Tongue (tissue), 2 donors: ENCODE measurements around the gene SNAP29. TPM values are rescaled to one million over a fixed set of nuclear protein-coding genes. Genes with fewer than 3 reads are reported as not detected.
"Not testable (repeated sequence)": the region's sequence is repeated elsewhere in the genome, so short reads cannot be mapped to it uniquely, and the experiment has no call there.

Experiments used
- DNase-seq: peaks from one replicate; pipeline ENCODE4 v3.0.0-alpha.2; 2015
- total RNA-seq: library from RNA; depleted of rRNA; stranded (reverse); fragments of >200 nt; gene quantifications from one replicate; pipeline ENCODE4 v1.2.3, GENCODE V29; 2014

Gene SNAP29
- total RNA-seq, 1 donor from 2014 or later, result 8.4 TPM

DNA sequence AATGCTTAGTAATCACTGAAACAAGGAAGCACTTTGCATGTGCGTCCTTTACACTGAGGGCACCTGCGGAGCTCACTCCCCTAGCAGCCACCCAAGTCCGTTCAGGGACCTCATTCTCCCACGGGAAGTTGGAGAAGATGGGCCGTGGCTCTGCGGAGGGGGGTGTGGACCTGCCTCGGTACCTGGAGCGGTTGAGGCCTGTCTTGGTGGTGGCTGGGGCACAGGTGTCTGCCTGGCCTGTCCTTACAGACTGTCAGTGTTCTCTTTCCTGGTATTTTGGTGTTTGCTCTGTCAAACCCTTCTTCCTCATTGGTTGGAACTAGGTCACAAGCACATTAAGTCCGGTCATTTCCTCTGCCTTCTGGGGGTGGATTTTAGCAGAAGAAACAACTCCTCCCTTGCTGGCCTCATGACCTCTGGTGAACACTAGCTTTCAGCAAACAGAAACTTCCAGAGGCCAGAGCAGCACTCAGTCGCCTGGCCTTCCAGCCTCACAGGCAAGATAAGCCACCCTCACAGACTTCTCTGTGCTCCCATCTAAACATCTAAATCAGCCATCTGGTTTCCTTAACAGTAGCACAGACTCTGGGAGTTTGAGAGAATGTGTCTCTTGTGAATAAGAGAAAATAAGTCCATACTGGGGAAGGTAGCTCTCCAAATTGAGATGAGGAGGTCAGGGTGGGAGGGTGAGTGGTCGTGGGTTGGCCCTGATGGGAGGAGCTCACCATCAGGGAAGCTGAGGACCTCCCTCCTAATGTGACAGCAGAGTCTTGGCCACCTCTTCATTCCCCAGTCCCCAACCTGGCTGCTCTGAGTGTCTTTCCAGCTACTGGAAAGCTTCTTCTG lies 8.6 kb downstream of the SNAP29 start:
- DNase-seq, result no peak

GRCh38 chr22:20868025-20868962 lies 9.5 kb downstream of the SNAP29 start:
- no peak for DNase-seq

DNA sequence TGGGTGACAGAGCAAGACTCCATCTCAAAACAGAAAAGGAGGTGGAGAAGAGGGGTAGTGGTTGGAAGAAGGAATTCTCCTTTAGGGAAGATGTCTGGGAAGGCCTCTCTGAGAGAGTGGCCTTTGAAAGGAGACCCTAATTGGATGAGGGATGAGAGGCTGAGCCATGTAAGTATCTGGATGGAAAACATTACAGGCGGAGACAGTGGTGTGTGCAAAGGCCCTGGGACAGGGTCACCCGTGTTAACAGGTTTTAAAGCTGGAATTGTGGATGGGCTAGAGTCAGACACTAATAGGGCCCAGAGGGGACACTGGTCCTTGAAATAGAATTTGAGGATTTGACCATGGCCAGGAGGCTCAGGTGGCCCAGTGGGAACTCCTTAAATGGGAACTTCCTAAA lies 10.4 kb downstream of the SNAP29 start:
- DNase-seq, result no peak

DNA sequence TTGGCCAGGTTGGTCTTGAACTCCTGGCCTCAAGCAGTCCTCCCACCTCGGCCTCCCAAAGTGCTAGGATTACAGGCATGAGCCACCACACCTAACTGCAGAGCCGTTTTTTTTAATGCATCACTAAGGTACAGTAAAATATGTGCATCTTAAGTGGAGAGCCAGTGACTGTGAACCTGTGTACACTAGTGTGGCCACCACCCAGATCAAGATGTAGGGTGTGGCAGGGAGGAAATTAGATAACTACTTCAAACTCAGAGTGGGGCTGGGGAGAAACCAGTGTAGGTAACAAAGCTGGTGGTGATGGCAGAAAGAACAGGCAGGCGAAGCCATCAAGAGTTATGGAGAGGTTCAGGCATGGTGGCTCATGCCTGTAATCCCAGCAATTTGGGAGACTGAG lies 14.4 kb downstream of the SNAP29 start:
- no peak for DNase-seq

DNA sequence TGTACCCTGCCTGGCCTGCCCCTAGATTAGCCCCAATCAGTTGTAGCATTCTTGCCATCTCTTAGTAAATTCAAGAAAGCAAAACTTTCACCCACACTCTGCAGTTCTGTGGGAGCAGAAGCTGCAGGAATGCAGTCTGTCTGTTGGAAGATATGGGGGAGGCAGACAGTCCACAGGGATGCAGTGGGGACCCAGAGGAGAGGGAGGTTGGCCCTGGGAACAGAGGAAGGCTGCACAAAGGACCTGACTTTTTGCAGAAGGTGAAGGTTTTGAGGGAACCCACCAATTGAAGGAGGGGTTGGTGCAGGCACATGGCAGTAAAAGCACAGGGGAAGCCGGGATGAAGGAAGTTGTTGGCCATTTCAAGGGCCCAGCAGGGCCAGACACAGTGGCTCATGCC lies 16.5 kb downstream of the SNAP29 start:
- no peak for DNase-seq

- no peak for DNase-seq
These were observed 18.9 kb downstream of the SNAP29 start for GRCh38 chr22:20877715-20878114.

GRCh38 chr22:20881231-20881630 lies 22.4 kb downstream of the SNAP29 start:
- DNase-seq, result no peak

DNA sequence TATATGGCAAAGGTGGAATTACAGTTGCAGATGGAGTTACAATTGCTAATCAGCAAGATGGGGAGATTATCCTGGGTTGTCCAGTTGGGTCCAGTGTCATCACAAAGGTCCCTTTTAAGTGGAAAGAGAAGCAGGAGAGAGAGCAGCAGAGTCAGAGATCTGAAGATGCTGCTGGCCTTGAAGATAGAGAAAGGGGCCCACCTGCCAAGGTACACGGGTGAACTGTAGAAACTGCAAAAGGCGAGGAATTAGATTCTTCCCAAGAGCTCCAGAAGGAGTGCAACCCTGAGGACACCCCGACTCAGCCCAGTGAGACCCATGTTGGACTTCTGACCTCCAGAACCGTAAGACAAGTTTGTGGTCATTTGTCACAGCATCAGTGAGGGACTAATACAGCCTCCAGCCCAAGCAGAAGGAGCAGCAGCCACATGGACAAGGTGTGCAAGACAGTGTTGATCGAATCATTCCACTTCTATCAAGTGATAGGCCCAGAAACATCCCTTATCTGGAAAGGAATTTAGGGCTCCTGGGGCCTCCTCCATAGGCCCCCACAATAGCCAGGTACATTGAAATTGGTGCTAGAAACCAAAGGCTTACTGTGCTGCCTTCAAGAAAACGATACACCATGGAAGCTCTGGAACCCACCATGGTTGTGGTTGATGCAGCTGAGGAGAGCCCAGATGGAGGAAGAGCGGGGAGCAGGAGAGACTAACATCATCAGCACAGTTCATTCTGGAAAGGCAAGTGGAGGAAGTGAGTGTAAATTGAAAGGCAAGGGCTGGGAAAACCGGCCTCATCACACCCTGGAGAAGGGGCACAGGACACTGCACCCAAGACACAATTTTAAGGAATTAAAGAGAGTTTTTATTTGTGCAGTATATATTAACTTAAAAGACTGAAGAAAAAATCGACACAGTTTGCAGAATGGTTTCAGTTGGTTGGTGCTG lies 23.3 kb downstream of the SNAP29 start:
- no peak for DNase-seq

- DNase-seq, result no peak
These were observed 24.0 kb downstream of the SNAP29 start for GRCh38 chr22:20882855-20883254.

DNA sequence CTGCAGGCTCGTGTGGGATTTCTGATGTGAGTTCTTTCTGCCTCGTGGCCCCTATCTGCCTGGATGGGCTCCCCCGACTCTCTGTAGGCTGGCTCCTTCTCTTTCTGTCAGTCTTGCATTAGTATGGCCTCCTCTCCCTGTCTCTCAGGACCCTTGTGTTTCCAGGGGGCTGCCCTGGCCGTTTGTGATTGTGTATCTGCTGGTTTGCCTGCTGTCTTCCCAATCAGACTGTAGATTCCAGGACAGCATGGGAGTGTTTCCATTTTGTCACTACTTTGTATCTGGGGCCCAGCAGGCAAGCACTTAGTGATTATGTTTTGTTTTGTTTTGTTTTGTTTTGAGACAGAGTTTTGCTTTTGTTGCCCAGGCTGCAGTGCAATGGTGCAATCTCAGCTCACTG lies 25.6 kb downstream of the SNAP29 start:
- DNase-seq, result no peak

GRCh38 chr22:20885017-20885556 lies 26.3 kb downstream of the SNAP29 start:
- DNase-seq, result no peak

GRCh38 chr22:20885557-20886323 lies 26.9 kb downstream of the SNAP29 start:
- DNase-seq, result peak; percentile 68

GRCh38 chr22:20887375-20887774 lies 28.6 kb downstream of the SNAP29 start:
- DNase-seq, result no peak

- DNase-seq, result no peak
These were observed 30.4 kb downstream of the SNAP29 start for GRCh38 chr22:20889025-20889704.

DNA sequence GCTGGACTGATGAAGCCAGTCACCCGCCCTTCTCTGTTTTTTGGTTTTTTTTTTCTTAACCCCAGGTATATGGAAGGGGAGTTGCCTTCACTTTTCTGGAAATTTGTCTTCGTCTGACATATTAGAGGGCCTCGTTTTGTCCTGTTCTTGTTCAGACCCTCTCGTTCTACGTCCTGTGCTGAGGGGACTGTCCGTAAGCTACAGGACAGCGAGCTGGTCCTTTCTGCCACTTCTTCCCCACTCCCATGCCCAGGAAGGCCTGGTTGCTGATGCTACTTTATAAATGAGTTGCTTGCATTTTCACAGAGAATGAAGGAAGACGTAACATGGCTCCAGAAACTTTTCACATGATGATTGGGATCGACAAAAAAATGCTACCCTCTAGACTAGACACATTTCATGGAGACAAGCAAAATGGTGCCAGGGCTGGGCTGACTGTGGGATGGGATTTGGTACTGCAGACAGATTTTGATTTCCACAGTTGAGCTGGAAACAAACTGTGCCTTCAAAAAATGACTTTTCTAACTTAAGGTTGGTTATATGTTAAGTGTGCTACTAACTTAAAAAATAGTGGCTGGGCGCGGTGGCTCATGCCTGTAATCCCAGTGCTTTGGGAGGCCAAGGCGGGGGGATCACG lies 31.2 kb downstream of the SNAP29 start:
- no peak for DNase-seq

DNA sequence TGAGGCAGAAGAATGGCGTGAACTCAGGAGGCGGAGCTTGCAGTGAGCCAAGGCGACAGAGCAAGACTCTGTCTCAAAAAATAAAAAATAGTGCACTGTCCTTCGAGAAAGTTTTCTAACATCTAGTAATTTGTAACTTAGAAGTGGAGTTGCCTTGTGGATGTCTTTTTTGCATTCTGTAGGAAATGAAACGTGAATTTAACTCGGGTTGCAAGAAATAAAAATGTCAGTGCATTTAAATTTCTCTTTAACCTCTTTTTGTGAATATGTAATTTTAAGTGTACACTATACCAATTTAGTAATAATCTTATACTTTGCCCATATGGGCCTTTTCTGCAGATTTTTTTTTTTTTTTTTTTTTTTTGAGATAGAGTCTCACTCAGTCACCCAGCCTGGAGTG lies 32.2 kb downstream of the SNAP29 start:
- DNase-seq, result no peak

DNA sequence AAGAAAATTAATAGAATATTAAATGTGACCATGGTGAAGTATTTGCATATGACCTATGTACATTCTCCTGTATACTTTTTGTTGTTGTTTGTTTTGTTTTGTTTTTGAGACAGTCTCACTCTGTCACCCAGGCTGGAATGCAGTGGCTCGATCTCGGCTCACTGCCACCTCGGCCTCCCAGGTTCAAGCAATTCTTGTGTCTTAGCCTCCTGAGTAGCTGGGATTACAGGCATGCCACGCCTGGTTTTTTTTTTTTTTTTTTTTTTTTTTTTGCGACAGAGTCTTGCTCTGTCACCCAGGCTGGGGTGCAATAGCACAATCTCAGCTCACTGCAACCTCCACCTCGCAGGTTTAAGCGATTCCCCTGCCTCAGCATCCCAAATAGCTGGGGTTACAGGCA lies 38.9 kb downstream of the SNAP29 start:
- not testable (repeated sequence) for DNase-seq

DNA sequence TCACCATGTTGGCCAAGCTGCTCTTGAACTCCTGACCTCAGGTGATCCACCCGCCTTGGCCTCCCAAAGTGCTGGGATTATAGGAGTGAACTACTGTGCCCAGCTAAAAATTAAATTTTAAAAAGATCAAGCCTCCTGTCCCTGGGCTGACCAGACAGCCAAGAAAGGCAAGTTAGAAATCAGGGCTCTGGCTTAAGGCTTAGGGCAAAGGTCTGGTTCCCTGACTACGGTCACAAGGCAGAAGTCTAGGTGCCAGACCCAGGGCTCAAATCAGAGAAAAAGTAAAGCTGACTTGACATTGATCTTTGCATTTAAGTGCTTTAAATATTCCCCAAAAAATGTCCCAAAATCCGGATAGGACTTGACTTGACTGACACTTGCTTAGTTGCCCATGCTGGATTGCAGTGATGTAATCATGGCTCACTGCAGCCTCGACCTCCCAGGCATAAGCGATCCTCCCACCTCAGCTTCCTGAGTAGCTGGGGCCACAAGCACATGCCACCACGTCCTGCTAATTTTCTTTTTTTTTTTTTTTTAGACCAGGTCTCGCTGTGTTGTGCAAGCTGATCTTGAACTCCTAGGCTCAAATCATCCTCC lies 41.1 kb downstream of the SNAP29 start:
- no peak for DNase-seq
